HG03097 (cell line): ENCODE data around the gene PTPRN2.

Experiments used
- ATAC-seq: cut with Tn5 transposase; IDR thresholded peaks from one replicate; pipeline ENCODE4 v1.9.1; 2021; ENCODE audit not compliant: unreplicated experiment, low FRiP score

Gene PTPRN2

DNA sequence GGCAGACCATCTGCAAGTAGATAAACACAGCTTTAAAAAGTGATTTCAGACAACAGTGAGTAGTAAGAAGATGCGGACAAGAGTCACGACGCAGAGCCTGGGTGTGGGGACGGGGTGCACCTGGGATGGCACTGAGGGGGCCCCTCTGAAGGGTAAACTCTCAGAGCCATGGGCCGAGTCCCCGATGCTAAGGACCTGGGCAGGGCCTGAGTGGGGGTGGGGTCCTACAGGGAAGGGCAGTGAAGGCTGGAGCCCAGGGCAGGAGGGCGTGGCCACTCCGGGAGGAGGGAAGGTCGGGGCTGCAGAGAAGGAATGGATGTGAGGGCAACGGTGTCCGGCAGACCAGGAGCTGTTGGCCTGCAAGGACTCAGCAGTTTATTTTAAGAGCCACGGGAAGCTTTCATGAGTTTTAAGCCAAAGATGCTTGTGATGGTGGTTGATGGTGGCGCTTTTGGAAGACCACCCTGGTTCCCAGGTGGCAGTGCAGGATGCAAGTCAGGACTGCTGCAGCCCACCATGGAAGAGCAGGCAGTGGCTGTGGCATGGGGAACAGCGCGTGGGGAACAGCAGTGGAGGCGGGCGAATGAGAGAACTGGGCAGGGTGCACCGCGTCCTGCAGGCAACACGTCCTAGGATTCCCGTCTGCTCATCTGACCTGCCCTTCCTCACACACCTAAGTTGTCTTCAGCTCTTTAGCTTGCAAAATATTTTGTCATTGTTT is 954.0 kb downstream of the PTPRN2 start:
- ATAC-seq = no peak

DNA sequence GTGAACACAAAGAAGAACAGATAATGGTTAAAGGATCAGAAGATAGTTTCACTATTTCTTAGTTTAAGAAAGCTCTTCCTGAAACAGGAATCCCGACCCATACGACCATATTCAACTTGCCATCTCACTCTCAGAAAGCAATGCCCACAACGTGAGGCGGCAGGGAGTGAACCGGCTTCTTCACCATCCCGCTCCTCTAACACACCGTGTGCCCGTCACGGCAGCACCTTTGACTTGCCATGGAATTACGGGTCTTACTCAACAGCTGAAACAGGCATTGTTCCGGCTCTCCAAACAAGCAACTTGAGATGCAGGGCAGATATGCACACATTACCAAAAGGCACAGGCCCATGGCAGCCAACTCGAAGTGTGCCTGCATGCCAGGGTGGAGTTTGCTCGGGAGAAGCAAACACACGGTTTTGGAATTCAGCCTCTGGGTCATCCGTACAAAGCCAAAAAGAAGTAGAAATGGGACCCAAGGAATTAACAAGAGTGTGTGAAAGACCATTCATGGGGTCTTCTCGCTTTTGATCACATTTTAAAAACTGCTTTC is 957.2 kb downstream of the PTPRN2 start:
- no peak for ATAC-seq

DNA sequence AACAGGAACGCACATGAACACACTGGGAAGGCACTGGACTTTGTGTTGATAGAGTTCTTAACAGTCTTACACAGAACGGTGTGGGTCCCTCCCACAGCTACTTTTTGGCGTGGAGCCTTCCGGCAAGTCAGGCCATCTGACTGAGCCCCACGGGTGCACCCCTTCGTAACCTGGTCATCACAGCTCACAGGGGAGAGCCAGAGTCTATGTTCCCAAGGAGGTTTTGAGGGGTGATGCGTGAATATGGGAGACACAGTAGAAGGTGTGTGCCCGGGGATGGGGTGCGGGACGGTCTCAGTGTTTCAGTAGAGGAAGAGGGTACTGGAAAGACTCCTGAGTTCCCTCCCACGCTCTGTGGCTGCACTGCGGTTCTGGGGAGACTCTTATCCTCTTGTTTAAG is 959.2 kb downstream of the PTPRN2 start:
- no peak for ATAC-seq

DNA sequence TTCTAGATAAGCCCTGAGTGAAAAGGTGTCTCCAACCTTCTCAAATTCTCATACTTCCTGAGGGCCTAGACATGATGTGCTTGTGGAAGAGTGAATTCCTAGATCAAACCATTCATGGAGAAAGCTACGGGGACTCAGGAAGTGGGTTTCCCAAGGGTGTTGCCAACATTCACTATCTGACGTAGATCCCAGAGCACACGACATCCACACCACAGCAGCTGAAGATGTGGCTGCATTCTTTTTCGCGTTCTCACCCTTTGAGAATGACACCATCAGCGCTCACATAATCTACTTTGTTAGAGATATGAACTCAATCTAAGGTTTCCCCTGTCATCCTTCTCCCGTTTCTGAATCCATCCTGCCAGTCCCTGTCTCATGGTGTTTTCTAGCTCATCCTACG is 960.0 kb downstream of the PTPRN2 start:
- ATAC-seq = no peak

DNA sequence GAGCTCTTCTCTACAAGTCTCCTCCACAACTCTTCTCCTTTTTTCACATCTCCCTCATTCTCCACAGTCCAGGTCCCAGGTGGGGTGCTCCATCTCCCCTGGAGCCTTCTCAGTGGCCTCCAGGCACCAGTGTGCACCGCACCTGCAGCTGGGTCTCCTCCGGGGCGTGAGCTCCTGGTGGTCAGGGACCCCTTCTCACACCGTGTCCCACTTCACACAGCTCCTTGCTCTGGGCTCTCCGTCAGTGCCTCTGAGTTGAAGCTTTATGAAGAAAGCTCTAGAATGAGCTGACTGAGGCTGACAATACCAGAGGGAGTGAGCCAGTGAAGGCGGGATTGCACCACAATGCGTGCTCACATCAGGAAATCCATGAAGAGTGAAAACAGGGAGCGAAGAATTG is 960.6 kb downstream of the PTPRN2 start:
- no peak for ATAC-seq

DNA sequence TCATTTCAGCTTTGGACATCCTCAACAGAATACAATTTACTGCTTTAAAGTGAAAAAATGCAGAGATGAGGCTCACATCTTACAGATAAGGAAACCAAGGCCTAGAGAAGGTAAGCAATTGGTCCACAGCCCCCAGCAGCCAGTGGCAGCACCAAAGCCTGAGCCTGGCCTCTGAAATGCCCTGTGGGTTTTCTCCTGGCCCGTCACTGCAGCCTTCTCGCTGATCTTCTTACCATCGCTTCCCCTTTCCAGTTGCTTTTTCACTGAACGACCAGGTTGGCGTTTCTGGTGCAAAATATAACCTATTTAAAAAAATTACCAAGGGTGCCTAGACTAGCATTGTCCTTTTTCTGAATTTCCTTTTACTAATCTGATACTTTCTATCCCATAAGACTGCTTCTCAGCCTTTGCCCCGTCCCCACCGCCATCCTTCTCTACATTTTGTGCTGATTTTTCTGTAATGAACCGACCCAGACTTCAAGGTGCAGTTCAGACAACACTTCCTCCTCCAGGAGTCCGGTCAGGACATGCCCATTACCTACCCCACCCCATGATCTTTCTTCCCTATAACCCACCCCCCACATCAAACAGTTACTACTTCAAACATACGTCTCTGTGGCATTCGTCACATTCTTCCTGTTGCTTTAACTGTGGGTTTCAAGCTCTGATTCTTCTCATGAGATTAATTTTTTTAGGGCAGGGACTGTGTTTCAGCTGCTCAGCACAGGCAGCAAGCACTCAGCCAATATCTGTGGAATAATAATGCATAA is 961.5 kb downstream of the PTPRN2 start:
- ATAC-seq = no peak

DNA sequence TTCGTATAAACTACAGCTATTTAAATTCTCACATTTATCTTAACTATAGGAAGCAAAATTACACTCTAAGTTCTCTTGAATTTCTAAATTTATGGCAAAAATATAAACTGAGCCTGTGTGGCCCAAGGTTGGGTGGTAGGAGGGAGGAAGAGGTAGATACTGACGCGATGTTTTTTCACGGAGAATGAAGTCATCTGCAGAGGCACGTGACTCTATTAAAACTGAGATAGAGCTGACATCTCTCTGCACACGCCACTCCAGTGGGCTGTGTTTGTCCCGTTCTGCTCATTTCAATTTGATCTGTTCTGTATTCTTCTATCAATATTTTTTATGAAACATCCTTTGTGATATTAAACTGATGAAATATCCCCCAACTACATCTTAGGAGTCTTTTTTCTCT is 964.1 kb downstream of the PTPRN2 start:
- no peak for ATAC-seq

DNA sequence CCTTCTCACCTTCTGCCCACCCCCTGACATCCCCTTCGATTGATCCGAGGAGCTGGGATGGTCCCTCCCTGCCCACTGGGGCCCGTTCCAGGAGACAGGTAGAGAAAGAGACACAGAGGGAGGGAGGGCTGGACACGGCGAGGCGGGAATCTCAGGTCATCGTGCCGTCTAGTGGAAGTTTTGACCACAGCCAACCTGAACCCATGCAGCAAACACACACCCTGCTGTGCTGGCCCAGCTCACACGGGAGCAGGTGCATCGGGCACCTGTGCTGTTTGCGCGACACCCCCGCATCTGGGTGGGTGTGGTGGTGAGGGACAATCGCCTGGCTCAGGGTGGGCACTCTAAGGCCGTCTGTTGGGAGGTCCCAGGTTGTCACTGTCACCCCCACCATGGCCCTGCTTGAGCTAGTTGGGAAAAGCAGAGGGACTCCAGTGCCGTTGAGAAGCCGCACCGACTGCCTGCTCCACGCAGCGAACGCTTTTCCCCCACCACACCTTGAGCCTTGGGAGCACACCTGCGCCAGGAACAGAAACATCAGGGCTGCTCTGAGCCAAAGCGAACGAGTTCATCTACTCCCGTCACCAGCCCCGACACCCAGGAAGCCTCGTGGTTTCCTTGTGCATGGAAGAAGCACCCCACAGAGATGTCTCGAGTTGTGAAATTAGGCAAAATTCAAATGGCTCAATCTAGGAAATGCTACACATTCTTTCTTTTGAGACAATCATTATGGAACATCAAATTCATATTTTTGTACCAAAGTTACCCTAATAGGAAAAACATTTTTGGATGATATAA is 965.0 kb downstream of the PTPRN2 start:
- ATAC-seq = no peak

DNA sequence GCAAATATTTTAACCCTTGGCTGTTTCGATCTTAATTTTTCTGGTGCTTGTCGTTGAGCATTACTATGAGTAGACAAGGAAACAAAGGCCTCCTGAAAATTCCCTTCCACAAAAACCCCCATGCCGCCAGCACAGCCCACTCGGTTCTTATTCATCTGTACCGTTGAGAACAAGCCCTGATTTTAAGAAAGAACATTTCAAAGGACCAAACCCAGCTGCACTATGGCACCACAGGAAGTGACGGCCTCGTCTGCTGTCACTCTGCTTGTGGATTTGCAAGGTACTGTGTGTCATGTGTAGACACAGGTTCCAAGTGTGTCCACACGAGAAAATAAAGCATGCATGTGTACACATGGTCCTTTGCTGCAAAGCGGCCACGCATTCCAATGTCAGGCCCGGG is 965.6 kb downstream of the PTPRN2 start:
- ATAC-seq = no peak

DNA sequence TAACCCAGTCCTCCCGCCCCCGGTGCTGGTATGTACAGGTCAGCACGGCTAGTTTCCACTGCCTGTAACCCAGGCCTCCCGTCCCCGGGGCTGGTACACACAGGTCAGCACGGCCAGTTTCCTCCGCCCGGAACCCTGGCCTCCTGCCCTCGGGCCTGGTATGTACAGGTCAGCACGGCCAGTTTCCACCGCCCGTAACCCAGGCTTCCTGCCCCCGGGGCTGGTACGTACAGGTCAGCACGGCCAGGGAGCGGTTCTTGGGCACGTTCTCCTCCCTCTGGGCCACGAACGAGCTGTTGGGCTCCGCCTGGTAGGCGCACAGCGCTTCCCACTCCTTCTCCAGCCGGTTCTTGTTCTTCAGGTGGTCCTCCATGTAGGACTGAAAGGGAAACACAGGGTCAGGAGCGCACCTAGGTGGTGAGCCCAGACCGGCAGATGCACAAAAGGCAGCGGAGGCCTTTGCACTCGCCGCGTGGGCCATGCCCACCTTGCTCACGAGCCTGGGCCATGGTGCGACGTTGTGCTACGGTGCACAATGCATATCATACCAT is 966.4 kb downstream of the PTPRN2 start:
- ATAC-seq = no peak

DNA sequence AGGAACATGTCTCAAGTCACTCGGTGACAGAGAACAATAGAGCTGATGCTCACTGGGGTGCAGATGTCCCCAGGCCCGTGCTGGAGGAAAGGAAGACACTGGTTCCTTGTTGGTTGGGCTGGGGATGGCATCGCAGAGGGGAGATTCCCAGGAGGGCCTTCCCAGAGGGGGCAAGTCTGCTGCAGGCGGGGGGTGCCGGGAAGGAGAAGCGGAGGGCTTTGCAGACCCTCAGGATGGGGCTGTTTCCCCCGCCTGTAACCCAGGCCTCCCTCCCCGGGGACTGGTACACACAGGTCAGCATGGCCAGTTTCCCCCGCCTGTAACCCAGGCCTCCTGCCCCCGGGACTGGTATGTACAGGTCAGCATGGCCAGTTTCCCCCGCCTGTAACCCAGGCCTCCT is 967.0 kb downstream of the PTPRN2 start:
- ATAC-seq = no peak

DNA sequence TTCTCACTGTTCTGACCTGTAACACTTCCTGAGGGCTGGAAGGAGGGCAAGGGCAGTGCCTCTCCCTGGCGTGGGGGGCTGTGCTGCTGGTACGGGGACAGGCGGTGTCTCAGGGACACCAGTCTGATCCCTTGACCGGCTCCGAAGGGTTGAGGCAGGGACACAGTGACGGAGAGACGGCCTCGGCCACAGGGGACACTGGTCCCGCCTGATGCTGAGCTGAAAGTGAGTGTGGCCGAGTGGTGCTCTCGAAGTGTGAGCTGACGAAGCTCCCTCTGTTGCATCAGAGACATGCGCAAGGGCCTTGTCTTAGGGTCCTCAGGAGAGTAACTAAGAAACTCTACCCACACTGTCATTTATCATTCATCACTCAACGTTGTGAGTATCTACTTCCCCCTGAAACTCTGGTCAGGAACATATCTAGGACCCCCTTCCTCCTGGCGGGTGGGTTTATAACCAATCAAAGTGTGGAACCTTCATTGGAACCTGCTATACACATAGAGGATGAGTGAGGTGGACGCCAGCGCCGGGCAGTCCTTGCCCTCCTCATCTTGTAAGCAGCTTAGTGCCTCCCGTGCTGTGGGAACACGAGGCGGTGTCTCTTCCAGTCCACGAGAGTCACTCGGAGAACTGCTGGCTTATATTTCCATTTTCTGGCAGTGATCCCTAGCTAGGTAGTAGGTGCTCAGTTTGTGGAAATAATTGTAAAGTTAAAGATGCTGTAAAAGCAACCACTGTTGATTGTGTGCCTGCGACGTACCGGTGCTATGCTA is 967.7 kb downstream of the PTPRN2 start:
- ATAC-seq = no peak

DNA sequence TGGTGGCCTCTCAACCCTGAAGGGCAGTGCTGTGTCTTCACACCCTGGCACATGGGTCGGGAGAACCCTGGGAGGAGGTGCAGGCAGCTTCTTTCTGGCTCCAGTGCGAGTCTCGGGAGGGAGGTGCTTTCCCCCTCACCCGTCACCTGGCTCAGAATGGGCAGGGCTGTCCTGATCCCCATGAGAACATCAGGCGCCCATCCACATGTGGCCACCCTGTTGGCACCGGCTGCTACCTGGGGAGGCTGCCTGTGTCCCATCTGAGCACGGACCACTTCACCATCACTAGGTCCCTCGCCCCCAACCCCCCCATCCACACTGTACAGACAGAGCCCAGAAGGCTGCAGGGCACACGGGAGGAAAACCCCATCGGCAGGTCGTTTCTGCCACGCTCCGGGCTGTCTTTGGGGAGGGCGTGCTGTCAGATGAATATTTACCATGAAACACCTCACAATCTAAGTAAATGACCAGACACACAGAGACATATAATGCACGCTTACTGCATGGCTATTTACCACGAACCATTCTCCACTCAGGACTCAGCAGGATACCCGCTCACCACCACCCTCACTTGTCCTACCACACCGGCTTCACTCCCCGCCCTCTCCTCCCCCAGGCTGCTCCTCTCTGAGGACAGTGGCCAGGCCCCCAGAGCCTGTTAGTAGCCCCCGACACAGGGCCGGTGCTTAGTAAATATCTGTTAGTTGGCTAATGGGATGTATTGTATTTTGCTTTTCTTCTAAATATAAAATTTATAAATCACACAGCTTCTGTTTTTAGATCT is 968.6 kb downstream of the PTPRN2 start:
- ATAC-seq = no peak

DNA sequence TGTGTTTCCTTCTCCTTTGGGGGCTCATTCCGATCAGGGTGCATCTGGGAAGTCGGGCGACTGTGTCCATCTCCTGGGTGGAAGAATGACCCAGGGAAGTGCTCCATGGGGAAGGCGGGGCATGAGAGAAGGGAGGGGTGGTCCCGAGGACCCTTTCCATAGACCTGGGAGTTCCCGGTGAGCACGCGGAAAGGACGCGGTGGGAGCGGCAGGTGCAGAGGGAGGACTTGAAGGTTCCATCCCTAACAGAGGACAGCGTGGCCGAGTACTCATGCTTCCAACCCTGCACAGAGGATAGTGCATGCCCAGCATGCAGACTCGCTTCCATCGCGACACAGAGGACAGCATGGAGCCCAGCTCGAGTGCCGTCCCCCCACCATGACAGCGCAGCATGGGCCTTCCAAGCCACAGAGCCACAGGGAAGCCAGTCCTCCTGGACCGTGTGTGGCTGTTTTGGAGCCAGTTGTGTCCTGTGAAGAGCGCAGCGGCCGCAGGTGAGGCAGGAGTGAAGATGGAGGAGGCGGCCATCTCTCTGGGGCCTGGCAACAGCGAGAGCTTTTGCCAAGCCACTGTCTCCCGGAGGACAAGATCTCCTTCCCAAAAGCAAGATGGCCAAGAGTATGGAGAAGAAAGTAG is 969.4 kb downstream of the PTPRN2 start:
- no peak for ATAC-seq

DNA sequence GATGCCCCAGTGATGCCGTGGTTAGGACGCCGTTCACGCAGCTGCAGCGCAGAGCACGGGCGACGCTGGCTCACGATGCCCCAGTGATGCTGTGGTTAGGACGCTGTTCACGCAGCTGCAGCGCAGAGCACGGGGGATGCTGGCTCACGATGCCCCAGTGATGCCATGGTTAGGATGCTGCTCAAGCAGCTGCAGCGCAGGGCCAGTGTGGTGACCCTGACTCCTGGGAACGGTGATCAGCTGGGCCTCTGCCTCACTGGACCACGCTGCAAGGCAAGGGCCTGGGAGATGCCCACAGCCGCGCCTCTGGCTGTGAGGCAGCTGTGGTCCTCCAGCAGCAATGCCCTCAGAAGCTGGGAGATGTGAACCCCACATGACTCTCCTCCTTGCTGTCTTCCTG is 970.2 kb downstream of the PTPRN2 start:
- no peak for ATAC-seq

DNA sequence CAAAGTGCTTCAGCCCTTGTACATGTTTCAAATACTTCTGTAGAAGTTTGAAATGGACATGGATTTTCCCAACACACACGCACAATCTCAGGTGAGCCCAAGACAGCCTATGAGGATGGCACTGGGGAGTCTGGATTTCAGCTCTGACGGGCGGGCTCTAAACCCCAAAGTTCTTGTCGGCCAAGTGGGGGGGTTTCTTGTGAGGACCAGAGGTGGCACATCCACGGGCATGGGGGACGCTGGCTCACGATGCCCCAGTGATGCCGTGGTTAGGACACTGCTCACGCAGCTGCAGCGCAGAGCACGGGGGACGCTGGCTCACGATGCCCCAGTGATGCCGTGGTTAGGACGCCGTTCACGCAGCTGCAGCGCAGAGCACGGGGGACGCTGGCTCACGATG is 970.7 kb downstream of the PTPRN2 start:
- no peak for ATAC-seq

DNA sequence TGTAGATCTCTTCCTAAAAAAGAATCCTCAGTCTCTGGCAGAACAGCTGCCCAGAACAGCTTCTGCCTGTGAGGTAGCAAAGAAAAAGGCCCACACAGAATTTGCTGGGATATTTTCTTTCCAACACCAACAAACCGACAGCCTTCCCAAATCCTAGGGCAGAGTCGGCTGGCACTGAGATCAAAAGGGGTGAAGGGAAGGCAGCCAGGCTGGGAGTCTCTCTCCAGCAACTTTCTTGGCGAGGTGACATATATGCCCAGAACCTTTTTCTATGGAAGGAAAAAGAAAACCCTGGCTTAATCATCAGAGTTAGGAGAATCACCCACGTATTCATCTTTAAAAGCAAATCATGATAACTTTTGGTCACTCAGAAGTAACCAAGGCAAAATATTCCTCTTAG is 971.2 kb downstream of the PTPRN2 start:
- no peak for ATAC-seq

DNA sequence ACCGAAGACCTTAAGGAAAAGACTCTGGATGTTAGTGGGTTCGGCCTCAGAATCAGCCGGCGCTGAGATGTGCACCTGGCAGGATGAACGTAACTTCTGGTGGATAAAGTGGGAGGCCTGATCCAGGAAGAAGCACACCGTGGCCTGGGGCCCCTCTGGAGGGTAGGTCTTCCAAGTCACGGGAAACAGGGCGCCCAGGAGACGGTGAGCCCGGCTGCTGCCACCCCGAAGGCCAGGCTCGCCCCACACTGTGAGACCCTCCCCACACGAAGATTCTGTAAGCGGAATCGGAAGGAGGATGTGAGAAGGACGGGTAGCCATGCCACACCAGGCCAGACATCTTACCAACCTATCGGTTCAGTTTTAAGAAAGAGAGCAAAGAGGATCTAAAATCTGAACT is 971.8 kb downstream of the PTPRN2 start:
- no peak for ATAC-seq
